Endodermal cell (in vitro differentiated cells): ENCODE data around the gene GLIS1. TPM values are rescaled to one million over a fixed set of nuclear protein-coding genes. Genes with fewer than 3 reads are reported as not detected.

Experiments
- DNase-seq: peaks from one replicate; pipeline ENCODE4 v3.0.0-alpha.2; 2017
- H3K27ac ChIP-seq: 2 replicates; pipeline ENCODE4 v1.5.1; 2013; ENCODE audit warnings: mild to moderate bottlenecking, low read depth, low read length, moderate library complexity
- H3K27me3 ChIP-seq: 2 replicates; pipeline ENCODE4 v1.6.1; 2013; ENCODE audit warnings: mild to moderate bottlenecking, low read length, moderate library complexity; ENCODE audit not compliant: insufficient read depth, control insufficient read depth, poor library complexity, severe bottlenecking
- H3K36me3 ChIP-seq: 2 replicates; pipeline ENCODE4 v1.7.0; 2013; ENCODE audit warnings: mild to moderate bottlenecking, low read length, moderate library complexity; ENCODE audit not compliant: control insufficient read depth, insufficient read depth
- H3K4me1 ChIP-seq: one replicate; pipeline ENCODE4 v1.7.0; 2013; ENCODE audit warnings: low read length; ENCODE audit not compliant: control insufficient read depth, insufficient read depth
- H3K4me3 ChIP-seq: 2 replicates; pipeline ENCODE4 v1.5.1; 2013; ENCODE audit warnings: mild to moderate bottlenecking, low read length, moderate library complexity
- H3K9ac ChIP-seq: 2 replicates; pipeline ENCODE4 v1.6.1; 2013; ENCODE audit warnings: mild to moderate bottlenecking, low read length, moderate library complexity; ENCODE audit not compliant: poor library complexity, severe bottlenecking; ENCODE audit errors: extremely low read depth
- H3K9me3 ChIP-seq: 2 replicates; pipeline ENCODE4 v1.6.1; 2013; ENCODE audit warnings: mild to moderate bottlenecking, low read length, moderate library complexity; ENCODE audit not compliant: control insufficient read depth
- H3K27ac Mint-ChIP-seq: 2 replicates; pipeline ENCODE4 v1.8.0; 2020; ENCODE audit warnings: mixed read lengths
- H3K27me3 Mint-ChIP-seq: 2 replicates; pipeline ENCODE4 v1.8.0; 2021; ENCODE audit warnings: mild to moderate bottlenecking, mixed read lengths; ENCODE audit not compliant: insufficient read depth
- H3K36me3 Mint-ChIP-seq: 2 replicates; pipeline ENCODE4 v1.8.0; 2020; ENCODE audit warnings: low read depth, mixed read lengths
- H3K4me1 Mint-ChIP-seq: 2 replicates; pipeline ENCODE4 v1.8.0; 2020; ENCODE audit warnings: mixed read lengths
- H3K4me3 Mint-ChIP-seq: 2 replicates; pipeline ENCODE4 v1.8.0; 2020; ENCODE audit warnings: mild to moderate bottlenecking, moderate library complexity, mixed read lengths
- H3K9me3 Mint-ChIP-seq: 2 replicates; pipeline ENCODE4 v1.8.0; 2020; ENCODE audit warnings: mild to moderate bottlenecking, mixed read lengths
- WGBS, 2 experiments: methylation state at CpG; one replicate each; pipeline versions ENCODE4 v1.1.5 to v1.1.7; 2013; ENCODE audit warnings: missing lambda C conversion rate in 2 of 2, mixed read lengths in 1 of 2; ENCODE audit not compliant: insufficient coverage in 1 of 2, insufficient read length in 1 of 2; 5-methylcytosine and 5-hydroxymethylcytosine counted together
- total RNA-seq, 2 donors: library from RNA; stranded (reverse); fragmentation: NEBNext Ultra II Directional in 1 of 2; extraction: Animal tissue kit (Norgen Biotek cat#: 25700) in 1 of 2; gene quantifications; 2 replicates in 1 of 2; 3 replicates in 1 of 2; pipeline ENCODE4 v1.2.1, GENCODE V29; 2021
- TF ChIP-seq, protein P1 (sequence below): fragments of 200-600 bp; sonication (generic); conservative IDR thresholded peaks from 2 replicates; pipeline ENCODE4 v1.5.0; 2021; ENCODE audit warnings: antibody characterized with exemption, mild to moderate bottlenecking

GLIS1 gene
- total RNA-seq, 2 donors from 2014 or later = 2.1 to 3.9 TPM

DNA sequence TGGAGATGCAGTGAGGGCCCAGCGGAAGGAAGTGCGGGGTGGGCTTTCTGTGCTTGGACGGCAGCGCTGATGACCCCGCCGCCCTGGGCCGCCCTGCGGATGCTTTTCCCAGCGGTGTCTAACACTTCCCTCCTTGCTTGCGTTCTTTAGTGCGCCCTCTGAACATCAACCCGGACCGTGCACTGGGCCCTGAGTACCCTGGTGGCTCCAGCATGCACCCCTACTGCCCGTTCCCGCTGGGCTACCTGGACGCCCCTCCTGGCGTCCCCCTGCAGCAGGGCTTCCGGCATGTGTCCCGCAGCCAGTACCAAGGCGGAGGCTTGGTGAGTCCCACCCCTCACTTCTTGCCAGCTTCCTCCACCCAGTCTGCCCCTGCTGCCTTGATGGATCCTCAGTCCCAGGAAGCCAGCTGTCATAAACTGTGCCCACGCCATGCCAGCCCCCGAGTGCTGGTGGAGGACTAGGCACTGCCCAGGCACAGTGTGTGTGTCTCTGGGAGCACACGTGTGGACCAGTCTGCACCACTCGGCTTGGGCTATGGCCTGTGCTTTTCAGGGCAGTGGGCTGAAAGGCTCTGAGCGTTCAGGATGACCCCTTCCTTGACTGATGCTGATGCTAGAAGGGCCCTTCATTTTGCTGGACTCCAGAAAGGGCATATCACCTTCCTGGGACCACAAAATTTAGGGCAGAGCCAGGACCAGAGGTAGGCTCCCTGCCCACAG lies 277.5 kb downstream of the GLIS1 start:
- Mint-ChIP-seq H3K27me3 (peaks cover 12% of the 10 kb centered on the region), H3K4me3 (no peak overlapping the region), H3K9me3 (peaks cover 3% of the 10 kb centered on the region), H3K36me3 (no peaks in the 10 kb centered on the region), H3K4me1 (peaks cover 8% of the 10 kb centered on the region), H3K27ac (no peak overlapping the region)
- peak; percentile 49 for DNase-seq
- no peak overlapping the region for H3K9ac ChIP-seq
- no peaks in the 10 kb centered on the region for H3K36me3 ChIP-seq
- no peaks in the 10 kb centered on the region for H3K27me3 ChIP-seq
- no peaks in the 10 kb centered on the region for H3K4me1 ChIP-seq
- WGBS, 2 experiments = 90 to 94% methylated on average over 19 to 25 of the region's 25 CpGs
- TF ChIP-seq, protein P1, sequence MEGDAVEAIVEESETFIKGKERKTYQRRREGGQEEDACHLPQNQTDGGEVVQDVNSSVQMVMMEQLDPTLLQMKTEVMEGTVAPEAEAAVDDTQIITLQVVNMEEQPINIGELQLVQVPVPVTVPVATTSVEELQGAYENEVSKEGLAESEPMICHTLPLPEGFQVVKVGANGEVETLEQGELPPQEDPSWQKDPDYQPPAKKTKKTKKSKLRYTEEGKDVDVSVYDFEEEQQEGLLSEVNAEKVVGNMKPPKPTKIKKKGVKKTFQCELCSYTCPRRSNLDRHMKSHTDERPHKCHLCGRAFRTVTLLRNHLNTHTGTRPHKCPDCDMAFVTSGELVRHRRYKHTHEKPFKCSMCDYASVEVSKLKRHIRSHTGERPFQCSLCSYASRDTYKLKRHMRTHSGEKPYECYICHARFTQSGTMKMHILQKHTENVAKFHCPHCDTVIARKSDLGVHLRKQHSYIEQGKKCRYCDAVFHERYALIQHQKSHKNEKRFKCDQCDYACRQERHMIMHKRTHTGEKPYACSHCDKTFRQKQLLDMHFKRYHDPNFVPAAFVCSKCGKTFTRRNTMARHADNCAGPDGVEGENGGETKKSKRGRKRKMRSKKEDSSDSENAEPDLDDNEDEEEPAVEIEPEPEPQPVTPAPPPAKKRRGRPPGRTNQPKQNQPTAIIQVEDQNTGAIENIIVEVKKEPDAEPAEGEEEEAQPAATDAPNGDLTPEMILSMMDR = no peak
- no peaks in the 10 kb centered on the region for H3K9me3 ChIP-seq
- H3K4me3 ChIP-seq = no peak overlapping the region
- H3K27ac ChIP-seq = no peak overlapping the region

DNA sequence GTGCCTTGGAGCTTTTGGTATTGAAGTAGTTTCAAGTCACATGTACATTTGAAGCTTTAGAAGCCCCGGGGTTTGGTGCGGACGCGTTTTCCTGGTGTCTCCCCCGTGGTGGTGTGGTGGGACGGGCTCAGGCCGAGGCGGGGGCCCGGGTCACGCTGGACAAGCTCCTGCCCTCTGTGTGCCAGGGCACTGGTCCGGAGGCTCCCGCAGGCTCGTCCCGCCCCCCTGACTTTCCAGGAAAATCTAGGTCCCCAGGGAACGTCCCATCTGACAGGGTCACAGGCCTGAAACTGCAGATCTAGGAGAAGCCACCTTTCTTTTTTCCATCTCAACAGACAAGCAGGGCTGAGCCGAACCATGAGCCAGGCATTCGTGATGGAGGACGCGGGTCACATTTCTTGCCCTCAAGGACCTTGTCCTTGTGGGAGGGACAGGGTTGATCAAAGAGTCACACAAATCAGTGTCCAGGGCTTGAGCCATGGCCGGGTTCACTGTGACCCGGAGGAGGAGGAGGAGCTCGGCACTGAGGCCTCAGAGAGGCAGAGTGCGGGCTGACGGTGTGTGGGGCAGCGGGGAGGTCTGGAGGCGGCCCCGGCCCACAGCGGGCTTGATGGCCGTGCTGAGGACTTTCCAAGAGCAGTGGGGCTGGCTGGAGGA lies 278.2 kb downstream of the GLIS1 start:
- H3K9ac ChIP-seq = no peak overlapping the region
- WGBS, 2 experiments = 94 to 99% methylated on average over 19 to 29 of the region's 29 CpGs
- H3K4me1 Mint-ChIP-seq = peaks cover 8% of the 10 kb centered on the region
- peaks cover 3% of the 10 kb centered on the region for H3K9me3 Mint-ChIP-seq
- H3K27ac Mint-ChIP-seq = no peak overlapping the region
- H3K36me3 Mint-ChIP-seq = no peaks in the 10 kb centered on the region
- DNase-seq = no peak
- no peaks in the 10 kb centered on the region for H3K36me3 ChIP-seq
- H3K4me3 ChIP-seq = no peak overlapping the region
- no peaks in the 10 kb centered on the region for H3K9me3 ChIP-seq
- H3K27ac ChIP-seq = no peak overlapping the region
- no peak overlapping the region for H3K4me3 Mint-ChIP-seq
- TF ChIP-seq, protein P1 = no peak
- no peaks in the 10 kb centered on the region for H3K4me1 ChIP-seq
- H3K27me3 ChIP-seq = no peaks in the 10 kb centered on the region
- peaks cover 12% of the 10 kb centered on the region for H3K27me3 Mint-ChIP-seq

DNA sequence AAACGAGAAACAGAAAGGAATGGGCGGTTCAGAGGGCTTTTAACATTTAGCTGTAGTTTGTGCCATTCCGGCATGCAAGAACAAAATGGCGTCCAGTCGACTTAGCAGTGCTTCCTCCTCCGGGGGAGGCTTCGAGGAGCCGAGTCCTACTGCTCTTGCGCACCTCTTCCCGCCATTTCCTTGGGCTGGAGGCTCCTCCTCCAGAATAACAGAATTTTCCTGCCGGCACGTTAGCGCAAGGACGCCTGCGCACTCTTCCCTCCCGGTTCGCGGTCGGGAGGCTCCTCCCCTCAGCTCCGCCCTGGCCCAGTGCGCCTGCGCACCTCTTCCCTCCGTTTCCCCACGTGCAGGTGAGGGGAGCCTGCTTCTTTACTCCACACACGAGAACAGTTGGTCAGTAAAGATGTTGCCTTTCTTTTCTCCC lies 278.7 kb downstream of the GLIS1 start:
- H3K9me3 ChIP-seq = no peaks in the 10 kb centered on the region
- WGBS, 2 experiments = 96% methylated on average over 21 to 25 of the region's 25 CpGs
- TF ChIP-seq, protein P1 = no peak
- no peaks in the 10 kb centered on the region for H3K4me1 ChIP-seq
- peak; percentile 40 for DNase-seq
- Mint-ChIP-seq H3K36me3 (no peaks in the 10 kb centered on the region), H3K9me3 (peaks cover 3% of the 10 kb centered on the region), H3K4me3 (no peak overlapping the region), H3K27ac (no peak overlapping the region), H3K27me3 (peaks cover 12% of the 10 kb centered on the region), H3K4me1 (peaks cover 8% of the 10 kb centered on the region)
- H3K9ac ChIP-seq = no peak overlapping the region
- H3K27ac ChIP-seq = no peak overlapping the region
- no peak overlapping the region for H3K4me3 ChIP-seq
- no peaks in the 10 kb centered on the region for H3K36me3 ChIP-seq
- no peaks in the 10 kb centered on the region for H3K27me3 ChIP-seq
